ENCODE data around the gene BPNT1. TPM values are rescaled to one million over a fixed set of nuclear protein-coding genes. Genes with fewer than 3 reads are reported as not detected.
A peak's percentile ranks its signal among the peaks of the same experiment; 100 is the strongest.
"Not testable (repeated sequence)": the region's sequence is repeated elsewhere in the genome, so short reads cannot be mapped to it uniquely, and the experiment has no call there.

Gene BPNT1
- total RNA-seq, 1 experiment from 2014 or later = 49.7 TPM

- Histone ChIP-seq H3K27ac (ENCODE audit: low read length) (no peak overlapping the region), H3K9ac (ENCODE audit: low read length) (no peak overlapping the region), H4K20me1 (ENCODE audit: low read length) (no peaks in the 10 kb centered on the region), H3K36me3 (ENCODE audit: low read depth, low read length) (peaks cover 51% of the 10 kb centered on the region), H3K4me3 (ENCODE audit: low read length) (no peak overlapping the region), H3K9me3 (ENCODE audit: low read length) (no peaks in the 10 kb centered on the region), H2AFZ (ENCODE audit: low read length) (no peak overlapping the region), H3F3A (ENCODE audit: low read length, unreplicated experiment) (no peaks in the 10 kb centered on the region), H3K79me2 (ENCODE audit: low read length) (no peaks in the 10 kb centered on the region), H3K4me1 (ENCODE audit: insufficient read depth, low read length) (no peaks in the 10 kb centered on the region), H3K27me3 (ENCODE audit: low read length) (no peaks in the 10 kb centered on the region), H3K9me2 (replicated peaks; ENCODE audit: low read length) (no peaks in the 10 kb centered on the region), H3K4me2 (ENCODE audit: low read length) (no peak overlapping the region)
- CTCF ChIA-PET = interaction anchor here (0.6 kb wide), 2 partner anchors 29 to 51 kb away, joined by 3 to 10 read pairs; no protein-coding TSS in a partner anchor
- peak; percentile 48; the same call in 1 of the 2 replicates for ATAC-seq
- intact Hi-C loops (cut with micrococcal nuclease) = no loop called here
- no TSS peak for BruUV-seq (replicated peaks)
- DNase-seq = peak; percentile 64
- POLR2A ChIA-PET (ENCODE audit: unreplicated experiment) = no interaction called here
- TF ChIP-seq EZH2phosphoT487 (IDR thresholded peaks at IDR 0.05; ENCODE audit: borderline replicate concordance, low read length) (no peak), CTCF (conservative IDR thresholded peaks at IDR 0.05; ENCODE audit: low read depth, low read length) (peak; percentile 79)
Measured at GRCh38 chr1:220113136-220113695, 23.6 kb upstream of the BPNT1 start.

GRCh38 chr1:220112600-220112999 lies 23.0 kb upstream of the BPNT1 start:
- DNase-seq; H3K27me3 ChIP-seq (ENCODE audit: low read length); H3K9ac ChIP-seq (ENCODE audit: low read length); H3K27ac ChIP-seq (ENCODE audit: low read length); H4K20me1 ChIP-seq (ENCODE audit: low read length); H2AFZ ChIP-seq (ENCODE audit: low read length); H3K4me3 ChIP-seq (ENCODE audit: low read length); H3K79me2 ChIP-seq (ENCODE audit: low read length); H3K4me2 ChIP-seq (ENCODE audit: low read length); BruUV-seq (replicated peaks); intact Hi-C loops (cut with micrococcal nuclease); ATAC-seq; H3K9me2 ChIP-seq (replicated peaks; ENCODE audit: low read length); H3K4me1 ChIP-seq (ENCODE audit: insufficient read depth, low read length); H3F3A ChIP-seq (ENCODE audit: low read length, unreplicated experiment); POLR2A ChIA-PET (ENCODE audit: unreplicated experiment); H3K9me3 ChIP-seq (ENCODE audit: low read length): not testable (repeated sequence)
- peaks cover 48% of the 10 kb centered on the region for H3K36me3 ChIP-seq (ENCODE audit: low read depth, low read length)
- CTCF ChIA-PET = interaction anchor here (0.6 kb wide), 2 partner anchors 29 to 72 kb away, joined by 3 read pairs; no protein-coding TSS in a partner anchor

- H3K27ac ChIP-seq (ENCODE audit: low read length); intact Hi-C loops (cut with micrococcal nuclease); H2AFZ ChIP-seq (ENCODE audit: low read length); H3K9me3 ChIP-seq (ENCODE audit: low read length); POLR2A ChIA-PET (ENCODE audit: unreplicated experiment); DNase-seq; H3K27me3 ChIP-seq (ENCODE audit: low read length); H3F3A ChIP-seq (ENCODE audit: low read length, unreplicated experiment); H3K9me2 ChIP-seq (replicated peaks; ENCODE audit: low read length); H3K4me3 ChIP-seq (ENCODE audit: low read length); ATAC-seq; CTCF ChIA-PET; H4K20me1 ChIP-seq (ENCODE audit: low read length); H3K4me2 ChIP-seq (ENCODE audit: low read length); H3K9ac ChIP-seq (ENCODE audit: low read length); BruUV-seq (replicated peaks); H3K4me1 ChIP-seq (ENCODE audit: insufficient read depth, low read length); H3K79me2 ChIP-seq (ENCODE audit: low read length): not testable (repeated sequence)
- peaks cover 49% of the 10 kb centered on the region for H3K36me3 ChIP-seq (ENCODE audit: low read depth, low read length)
Measured at GRCh38 chr1:220110473-220110872, 20.9 kb upstream of the BPNT1 start.

GRCh38 chr1:220099826-220100225 lies 10.2 kb upstream of the BPNT1 start:
- Histone ChIP-seq H2AFZ (ENCODE audit: low read length) (no peak overlapping the region), H4K20me1 (ENCODE audit: low read length) (no peaks in the 10 kb centered on the region), H3K4me1 (ENCODE audit: insufficient read depth, low read length) (peaks cover 12% of the 10 kb centered on the region), H3K27ac (ENCODE audit: low read length) (no peak overlapping the region), H3K4me3 (ENCODE audit: low read length) (no peak overlapping the region), H3K9ac (ENCODE audit: low read length) (no peak overlapping the region), H3F3A (ENCODE audit: low read length, unreplicated experiment) (no peaks in the 10 kb centered on the region), H3K79me2 (ENCODE audit: low read length) (peaks cover 18% of the 10 kb centered on the region), H3K4me2 (ENCODE audit: low read length) (no peak overlapping the region), H3K9me3 (ENCODE audit: low read length) (no peaks in the 10 kb centered on the region), H3K36me3 (ENCODE audit: low read depth, low read length) (peaks cover 44% of the 10 kb centered on the region), H3K9me2 (replicated peaks; ENCODE audit: low read length) (no peaks in the 10 kb centered on the region), H3K27me3 (ENCODE audit: low read length) (no peaks in the 10 kb centered on the region)
- POLR2A ChIA-PET (ENCODE audit: unreplicated experiment) = interaction anchor here (0.5 kb wide), 1 partner anchor 10 kb away, joined by 8 read pairs; no protein-coding TSS in a partner anchor
- no TSS peak for BruUV-seq (replicated peaks)
- DNase-seq = no peak
- intact Hi-C loops (cut with micrococcal nuclease) = no loop called here
- CTCF ChIA-PET = no interaction called here
- no peak for TF ChIP-seq CTCF (conservative IDR thresholded peaks at IDR 0.05; ENCODE audit: low read depth, low read length)
- TF ChIP-seq EZH2phosphoT487 (IDR thresholded peaks at IDR 0.05; ENCODE audit: borderline replicate concordance, low read length) = no peak
- no peak for TF ChIP-seq EZH2 (IDR thresholded peaks at IDR 0.05; ENCODE audit: low read length, unreplicated experiment)
- no peak for ATAC-seq
